NCI-H146 (cell line): ENCODE measurements around the gene COL26A1.
"Not testable (repeated sequence)": the region's sequence is repeated elsewhere in the genome, so short reads cannot be mapped to it uniquely, and the experiment has no call there.

Source experiments
- DNase-seq: peaks from one replicate; lab custom pipeline; 2025; lab: John Stamatoyannopoulos, UW

Gene COL26A1

DNA sequence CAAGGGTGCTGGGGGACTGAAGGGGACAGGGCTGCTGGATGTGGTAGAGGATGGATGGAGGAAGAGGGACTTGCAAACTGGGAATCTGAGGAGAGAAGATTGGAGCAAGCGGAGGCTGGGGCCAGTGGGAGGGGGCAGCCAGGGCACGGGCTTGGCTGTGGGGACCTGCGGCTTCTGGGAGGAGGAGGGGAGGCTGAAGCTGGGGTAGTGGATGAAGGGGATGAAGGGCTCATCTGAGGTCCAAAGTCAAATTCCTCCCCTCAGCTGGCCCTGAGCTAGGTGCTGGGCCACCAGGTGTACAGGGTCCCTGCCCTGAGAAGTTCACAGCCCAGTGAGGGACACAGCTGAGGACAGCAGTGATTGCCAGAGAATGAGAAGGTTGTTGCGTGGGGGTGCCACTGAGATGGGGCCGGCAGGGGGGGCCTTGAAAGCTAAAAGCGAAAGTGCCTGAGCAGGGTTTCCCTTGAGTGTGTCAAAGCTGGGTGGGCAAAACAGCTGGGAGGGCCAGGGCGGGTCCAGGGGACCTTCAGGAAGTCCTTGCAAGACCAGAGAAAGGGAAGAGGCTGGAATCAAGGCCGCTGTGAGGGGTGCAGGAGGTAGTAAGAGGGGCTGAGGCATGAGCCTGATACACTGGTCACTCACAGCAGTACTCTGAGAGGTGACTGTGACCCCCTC lies 191.2 kb downstream of the COL26A1 start:
- DNase-seq = no peak

DNA sequence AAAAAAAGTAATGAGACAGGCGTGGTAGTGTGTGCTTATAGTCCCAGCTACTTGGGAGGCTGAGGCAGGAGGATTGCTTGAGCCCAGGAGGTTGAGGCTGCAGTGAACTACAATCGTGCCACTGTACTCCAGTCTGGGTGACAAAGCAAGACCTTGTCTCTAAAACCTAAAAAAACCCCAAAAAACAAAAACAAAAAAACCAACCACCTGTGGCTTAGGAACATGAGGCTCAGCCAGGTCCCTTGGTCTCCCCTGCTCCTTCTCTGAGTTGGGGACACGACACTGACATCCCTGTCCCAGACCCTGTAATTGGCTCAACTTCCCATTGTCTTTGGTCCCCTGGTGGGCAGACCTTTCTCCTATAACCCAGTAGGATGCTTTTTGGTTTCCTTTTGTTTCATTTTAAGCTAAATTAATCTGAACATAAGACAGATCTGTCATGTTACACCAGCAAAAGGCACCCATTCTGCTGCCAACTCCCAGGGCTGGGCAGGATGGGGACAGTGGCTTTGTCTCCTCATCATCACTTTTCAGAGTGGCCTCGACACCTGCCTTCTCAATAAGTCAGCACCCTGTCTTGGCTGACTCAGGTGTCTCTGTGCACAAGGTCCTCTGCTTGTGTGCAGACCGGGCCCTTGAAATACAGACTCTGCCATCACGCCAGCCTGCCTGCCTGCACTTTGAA lies 192.1 kb downstream of the COL26A1 start:
- no peak for DNase-seq

DNA sequence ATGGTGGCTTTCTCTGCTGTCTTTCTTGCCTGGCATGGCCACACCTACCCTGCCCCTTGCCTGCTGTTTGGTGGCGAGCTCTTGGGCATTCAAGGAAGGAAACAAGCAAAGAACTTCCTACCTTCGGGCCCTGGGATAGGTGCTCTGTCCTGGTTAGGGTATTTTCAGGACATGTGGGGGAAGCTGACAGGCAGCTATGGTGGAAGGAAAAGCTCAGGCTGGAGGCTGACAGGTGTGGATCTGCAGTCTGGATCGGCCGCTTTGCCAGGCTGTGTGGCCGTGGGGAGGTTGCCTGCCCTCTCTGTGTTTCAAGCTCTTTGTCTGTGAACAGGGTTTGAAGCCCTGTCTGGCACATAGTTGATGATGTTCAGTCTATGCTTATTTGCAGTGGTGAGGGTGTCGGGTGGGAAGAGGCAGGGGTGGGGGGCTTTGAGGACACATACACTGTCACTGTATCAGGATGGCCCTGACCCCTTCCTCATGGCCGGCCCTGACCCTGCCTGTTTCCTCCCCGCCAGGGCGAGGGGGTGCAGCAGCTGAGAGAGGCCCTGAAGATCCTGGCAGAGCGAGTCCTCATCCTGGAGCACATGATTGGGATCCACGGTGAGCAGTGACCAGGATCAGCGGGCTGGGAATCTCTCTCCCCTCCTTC lies 192.7 kb downstream of the COL26A1 start:
- no peak for DNase-seq

DNA sequence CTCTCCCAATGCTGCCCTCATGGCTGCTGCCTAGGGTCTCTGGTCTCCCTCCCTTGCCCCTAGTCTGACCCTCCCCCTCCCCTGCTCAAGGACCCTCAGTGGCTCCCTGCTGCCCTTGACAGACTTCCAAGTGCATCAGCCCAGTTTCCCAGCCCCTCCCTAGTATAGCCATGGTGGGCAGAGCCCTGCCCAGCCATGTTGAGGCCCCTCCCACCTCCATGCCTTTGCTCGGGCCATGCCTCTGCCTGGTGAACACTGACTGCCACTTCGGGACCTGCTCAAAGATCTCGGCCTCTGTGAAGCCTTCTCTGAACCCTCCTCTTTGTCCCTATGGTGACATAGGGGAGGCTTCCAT lies 193.2 kb downstream of the COL26A1 start:
- DNase-seq = no peak

DNA sequence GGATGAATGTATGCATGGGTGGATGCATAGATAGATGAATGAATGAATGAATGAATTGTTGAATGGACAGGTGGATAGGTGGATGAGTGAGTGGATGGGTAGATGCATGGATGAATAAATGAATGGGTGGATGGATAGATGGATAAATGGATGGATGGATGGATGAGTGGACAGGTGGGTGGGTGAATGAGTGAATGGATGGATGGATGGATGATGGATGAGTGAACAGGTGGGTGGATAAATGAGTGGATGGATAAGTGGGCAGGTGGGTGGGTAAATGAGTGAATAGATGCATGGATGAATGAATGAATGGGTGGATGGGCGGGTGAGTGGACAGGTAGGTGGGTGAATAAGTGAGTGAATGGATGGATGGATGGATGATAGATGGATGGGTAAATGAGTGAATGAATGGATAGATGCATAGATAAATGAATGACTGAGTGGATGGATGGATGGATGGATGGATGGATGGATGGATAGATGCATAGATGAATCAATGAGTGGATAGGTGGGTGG lies 193.8 kb downstream of the COL26A1 start:
- no peak for DNase-seq

DNA sequence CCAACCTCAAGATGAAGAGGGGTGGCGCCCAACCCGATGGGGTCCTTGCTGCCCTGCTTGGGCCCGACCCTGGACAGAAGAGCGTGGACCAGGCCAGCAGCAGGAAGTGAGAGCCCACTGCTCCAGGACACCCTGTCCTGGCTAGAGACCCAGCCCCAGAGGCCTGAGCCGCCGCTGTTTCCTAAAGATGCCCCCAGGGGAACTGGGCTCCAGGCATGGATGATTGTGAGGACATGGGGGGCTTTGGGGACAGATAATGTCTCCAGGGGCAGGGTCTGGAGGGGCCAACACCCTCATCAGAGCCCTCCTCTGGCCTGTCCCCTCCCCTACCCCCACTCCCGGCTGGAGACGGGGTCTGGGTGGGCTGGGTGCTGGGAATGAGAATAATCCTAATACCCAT lies 194.7 kb downstream of the COL26A1 start:
- no peak for DNase-seq

DNA sequence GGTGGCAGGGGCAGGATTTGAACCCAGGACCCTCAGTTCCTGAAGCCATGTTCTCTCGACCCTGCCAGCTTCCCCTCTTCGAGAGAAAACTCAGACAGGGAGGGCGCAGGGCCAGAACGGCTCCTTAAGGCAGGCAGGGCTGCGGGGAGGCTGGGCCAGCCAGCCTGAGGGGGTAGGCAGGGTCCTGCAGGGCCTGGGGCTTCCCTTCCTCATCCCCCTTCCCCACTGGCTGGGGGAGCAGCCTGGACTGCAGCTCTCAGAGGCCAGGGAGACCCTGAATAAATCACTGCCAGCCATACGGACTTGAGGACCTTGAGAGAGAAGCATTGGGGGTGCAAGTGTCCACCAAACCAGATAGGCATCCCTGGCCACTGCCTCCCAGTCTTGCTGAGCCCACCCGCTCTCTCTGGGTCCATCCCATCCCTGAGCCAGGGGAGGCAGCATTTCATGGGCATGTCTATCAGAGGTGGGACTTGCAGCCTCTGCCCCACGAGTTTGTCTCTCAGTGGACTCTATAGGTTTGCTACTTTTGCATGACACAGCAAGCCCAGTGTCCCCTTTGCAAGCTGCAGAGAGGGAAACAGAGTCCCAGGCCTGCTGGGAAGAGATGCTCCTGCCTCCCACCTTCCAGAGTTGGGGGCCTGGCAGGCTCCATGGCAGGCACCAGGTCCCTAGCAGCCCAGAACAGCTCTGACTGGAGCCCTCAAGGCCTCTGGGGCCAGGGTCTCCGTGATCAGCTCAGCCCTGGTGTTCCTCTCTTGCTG lies 195.5 kb downstream of the COL26A1 start:
- no peak for DNase-seq

DNA sequence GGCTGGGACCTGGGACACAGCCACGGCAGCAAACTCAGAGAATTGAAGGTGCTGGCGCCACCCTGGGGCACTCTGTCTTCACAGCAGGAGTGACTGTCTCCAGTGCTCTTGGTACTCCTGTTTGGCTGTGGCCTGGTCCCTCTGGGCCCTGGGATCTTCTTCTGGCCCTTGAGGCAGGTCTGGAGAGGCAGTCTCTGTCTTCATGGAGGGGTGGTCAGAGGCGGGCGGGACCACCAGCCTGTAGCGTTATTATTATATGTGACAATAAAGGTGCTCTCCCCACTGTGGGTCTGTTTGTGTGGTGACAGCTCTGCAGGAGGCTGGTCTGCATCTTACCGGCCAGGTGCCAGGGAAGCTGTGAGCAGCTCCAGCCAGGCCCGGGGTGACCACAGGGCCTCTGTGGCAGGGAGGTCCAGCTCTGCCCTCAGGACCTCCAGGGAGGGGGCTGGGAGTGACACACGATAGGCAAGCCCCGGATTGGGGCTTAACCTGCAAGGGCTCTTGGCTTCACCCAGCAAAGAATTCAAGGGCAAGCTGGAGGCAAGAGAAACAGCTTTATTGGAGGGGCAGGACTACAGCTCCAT lies 196.2 kb downstream of the COL26A1 start:
- no peak for DNase-seq

DNA sequence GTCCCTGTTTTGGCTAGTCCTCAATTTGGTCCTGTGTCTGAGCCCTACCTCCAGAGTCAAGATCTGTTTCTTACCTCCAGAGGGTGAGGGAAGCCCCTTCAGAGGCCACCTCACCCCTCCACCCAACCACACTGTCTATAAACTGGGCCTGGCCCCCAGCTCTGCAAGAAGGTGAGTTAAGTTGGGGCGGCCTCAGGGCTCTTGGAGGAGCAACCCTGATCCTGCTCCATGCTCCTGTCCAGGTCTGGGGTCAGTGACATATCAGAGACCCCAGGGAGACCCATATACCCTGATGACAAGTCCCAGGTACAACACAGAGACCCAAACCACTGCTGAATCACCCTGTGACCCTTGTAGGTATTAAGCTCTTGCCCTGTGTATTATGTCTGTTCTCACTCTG lies 196.9 kb downstream of the COL26A1 start:
- no peak for DNase-seq

DNA sequence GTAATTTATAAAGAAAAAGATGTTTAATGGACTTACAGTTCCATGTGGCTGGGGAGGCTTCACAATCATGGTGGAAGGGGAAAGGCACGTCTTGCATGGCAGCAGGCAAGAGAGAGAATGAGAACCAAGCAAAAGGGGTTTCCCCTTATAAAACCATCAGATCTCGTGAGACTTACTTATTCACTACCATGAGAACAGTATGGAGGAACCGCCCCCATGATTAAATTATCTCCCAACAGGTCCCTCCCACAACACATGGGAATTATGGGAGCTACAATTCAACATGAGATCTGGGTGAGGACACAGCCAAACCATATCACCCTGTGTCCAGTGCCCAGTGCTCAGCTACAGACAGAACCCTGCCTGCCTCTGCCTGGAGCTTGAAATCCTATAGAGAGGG lies 197.3 kb downstream of the COL26A1 start:
- DNase-seq = not testable (repeated sequence)

DNA sequence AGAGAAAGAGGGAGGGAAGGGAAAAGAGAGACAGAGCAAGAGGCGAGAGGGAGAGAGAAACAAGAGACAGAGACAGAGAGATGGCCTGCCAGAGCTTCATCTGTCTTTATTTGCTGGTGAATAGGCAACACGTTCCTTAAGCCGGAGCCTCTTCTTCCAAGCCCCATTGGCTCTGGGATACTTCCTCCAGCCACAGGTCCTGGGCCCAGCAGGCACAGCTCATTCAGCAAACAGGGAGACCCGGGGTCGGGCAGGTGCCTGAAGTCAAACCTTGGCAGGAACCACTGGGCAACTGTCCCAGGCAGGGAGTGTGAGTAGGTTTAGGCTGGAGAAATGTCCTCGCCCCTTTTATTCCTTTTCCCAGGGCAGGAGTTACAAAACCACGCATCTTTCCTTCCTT lies 198.2 kb downstream of the COL26A1 start:
- no peak for DNase-seq

DNA sequence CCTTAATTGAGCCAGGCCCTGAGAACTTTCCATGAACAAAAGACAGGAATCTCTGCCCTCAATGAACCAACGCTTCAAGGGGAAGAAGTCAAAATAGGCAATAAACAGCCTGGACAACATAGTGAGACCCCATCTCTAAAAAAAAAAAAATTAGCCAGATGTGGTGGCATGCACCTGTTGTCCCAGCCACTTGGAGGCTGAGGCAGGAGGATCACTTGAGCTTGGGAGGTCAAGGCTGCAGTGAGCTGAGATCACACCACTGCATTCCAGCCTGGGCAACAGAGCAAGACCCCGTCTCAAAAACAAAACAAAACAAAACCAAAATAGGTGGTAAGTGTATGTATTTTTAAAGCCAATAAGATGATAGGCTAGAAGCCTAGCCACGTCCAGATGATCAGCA lies 198.6 kb downstream of the COL26A1 start:
- not testable (repeated sequence) for DNase-seq

DNA sequence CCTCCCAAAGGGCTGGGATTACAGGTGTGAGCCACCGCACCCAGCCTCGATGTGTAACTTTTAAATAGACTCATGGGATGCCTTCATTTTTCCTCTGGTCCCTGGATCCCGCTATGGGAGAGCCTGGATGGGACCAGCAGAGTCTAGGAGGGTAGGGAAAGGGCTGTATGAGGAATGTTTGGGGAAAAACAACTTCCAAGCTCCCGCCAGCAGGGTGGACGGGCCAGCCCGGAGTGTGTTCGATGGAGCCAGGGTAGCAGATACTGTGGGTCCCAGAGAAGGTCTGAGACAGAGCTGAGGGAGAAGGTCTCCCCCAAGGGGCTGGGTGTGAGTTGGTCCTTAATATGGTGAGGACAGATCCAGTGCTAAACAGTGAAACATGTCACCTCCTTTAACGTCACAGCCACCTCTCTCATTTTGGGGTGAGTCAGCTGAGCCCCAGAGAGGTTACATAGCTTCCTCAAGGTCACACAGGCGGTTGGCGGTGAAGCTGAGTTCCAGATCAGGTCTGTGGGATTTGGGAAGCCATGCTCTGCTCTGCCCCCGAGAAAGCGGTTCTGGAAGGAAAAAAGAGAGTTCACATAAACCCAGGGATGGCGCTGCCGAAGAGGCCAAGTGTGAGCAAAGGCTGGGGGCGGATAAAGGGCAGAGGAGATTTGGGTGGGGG lies 200.0 kb downstream of the COL26A1 start:
- no peak for DNase-seq

DNA sequence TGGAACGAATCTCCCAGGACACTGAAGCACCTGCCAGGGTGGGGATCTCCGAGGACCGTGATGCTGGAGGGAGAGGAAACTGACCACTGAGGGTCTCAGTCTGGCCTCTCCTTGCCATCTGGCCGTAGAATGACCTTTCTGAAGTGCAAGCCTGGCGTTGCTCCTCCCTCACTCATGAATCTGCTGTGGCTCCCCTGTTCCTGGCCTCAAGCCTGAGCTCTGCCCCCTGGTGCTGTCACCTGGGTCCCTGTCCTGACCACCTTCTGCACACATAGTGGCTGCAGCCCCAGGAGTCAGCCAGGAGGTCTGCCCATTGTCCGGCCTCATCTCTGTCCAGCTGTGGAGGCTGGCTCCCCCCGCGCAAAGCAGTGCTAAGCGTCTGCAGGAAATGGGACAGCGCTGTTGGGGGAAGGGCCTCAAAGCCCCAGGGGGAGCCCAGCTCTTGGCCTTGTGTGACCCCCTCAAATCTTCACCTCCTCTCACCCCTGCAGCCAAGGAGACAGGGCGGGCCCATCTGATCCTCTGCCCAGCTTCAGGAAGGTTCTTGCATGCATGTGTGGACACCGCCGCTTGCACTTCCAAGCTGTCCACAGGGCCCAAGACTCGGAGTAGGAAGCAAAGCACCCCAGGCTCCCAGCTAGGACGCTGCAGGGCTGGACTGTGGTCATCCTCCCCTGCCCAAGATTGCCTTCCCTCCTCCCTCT lies 200.7 kb downstream of the COL26A1 start:
- DNase-seq = no peak

DNA sequence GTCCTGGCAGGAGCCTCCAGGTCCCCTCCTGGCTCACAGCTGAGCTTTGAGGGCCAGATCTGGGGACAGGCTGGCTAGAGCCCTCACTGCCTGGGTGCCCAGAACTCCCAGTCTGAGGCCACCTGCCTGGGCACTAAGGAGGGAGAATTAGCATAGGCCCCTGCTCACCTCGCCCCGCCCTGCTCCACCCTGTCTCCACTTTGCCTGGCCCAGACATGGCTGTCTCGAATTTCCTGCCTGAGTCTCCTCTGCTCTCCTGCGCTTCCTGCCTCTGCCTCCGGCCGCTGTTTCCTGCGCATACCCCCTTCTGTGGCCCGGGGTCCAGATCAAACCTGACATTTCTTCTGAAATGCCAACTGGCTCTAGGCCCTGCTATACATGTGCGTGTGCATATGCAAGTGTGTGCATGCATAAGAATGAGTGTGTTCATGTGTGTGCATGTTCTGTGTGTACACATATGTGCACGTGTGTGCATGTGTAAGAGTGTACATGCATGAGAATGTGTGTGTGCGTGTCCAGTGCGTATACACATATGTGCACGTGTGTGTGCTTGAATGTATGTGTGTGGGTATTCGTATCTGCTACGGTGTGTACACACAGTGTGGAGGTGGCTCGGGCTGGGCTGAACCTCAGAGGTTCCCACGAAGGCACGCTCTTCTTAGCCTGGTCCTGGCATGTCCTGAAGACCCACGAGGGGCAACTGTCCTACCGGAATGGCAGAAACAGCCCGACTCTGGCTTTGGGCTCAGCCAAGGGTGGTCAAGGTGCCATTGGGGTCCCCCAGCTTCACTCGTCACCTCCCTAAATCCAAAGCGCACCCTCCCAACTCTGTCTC lies 201.5 kb downstream of the COL26A1 start:
- DNase-seq = no peak

DNA sequence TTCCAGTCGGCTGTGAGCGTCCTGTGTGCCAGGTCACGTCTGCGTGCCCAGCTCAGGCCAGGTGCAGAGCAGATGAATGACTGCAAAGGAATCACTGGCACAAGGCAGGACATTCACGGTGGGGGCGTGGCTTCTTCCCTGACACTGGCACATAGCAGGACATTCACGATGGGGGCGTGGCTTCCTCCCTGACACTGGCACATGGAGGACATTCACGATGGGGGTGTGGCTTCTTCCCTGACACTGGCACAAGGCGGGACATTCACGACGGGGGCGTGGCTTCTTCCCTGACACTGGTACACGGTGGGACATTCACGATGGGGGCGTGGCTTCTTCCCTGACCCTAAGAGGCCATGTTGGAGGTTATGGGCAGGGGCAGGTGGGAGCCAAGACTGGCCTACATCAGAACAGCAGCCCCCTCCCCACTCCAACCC lies 202.1 kb downstream of the COL26A1 start:
- no peak for DNase-seq

DNA sequence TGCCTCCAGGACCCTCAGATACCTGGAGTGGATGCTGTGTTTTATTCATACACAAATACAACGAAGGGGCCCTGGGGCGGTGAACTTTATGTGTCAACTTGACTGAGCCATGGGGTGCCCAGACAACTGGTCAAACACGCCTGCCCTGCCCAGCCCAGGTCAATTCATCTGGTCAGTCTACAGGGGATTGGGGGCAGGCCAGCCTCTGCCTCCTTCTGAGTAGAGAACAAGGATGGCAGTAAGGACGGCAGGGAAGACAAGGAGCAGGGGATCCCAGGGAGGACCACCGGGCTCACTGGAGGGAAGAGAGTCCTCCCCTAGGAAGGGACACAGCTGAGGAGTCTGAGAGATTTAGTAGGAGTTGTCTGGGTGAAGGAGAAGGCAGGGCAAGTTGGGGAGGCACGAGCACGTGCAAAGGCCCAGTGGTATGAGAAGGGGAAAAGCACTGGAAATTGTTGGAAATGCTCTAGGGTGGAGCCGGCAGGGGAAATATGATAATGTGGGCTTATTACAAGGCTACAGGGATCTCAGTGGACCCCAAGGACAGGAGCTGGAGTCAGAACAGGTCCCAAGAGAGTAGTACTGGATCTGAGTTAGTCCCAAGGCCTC lies 203.0 kb downstream of the COL26A1 start:
- no peak for DNase-seq

DNA sequence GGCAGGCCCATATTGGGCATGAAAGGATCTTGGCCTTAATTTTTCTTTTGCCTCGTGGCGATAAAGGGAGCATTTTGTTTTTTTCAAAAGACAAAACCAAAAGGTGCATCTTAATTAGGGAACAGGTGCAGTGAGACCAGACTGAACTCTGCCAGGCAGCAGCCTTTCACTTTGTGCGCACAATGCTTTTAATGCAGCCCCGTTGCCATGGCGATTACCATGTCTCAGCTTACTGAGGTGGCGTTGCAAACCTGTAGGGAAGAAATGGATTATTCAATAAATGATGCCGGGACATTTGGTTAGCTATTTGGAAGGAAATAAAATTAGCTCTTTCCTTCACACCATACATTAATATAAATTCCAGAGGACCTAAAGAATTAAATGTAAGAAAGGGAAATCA lies 204.6 kb downstream of the COL26A1 start:
- peak; percentile 65 for DNase-seq

DNA sequence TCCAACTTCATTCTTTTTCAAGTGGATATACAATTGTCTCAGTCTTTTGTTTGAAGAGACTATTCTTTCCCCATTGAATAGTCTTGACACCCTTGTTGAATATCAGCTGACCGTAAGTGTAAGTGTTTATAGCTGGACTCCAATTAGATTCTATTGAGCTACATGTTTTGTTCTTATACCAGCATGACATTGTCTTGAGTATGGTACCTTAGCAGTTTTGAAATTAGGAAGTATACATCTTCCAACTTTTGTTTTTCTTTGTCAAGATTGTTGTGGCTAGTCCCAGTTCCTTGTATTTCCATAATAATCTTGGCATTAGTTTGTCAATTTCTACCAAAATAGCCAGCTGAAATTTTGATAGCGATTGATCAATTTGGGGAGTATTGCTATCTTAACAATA lies 209.5 kb downstream of the COL26A1 start:
- DNase-seq = no peak

DNA sequence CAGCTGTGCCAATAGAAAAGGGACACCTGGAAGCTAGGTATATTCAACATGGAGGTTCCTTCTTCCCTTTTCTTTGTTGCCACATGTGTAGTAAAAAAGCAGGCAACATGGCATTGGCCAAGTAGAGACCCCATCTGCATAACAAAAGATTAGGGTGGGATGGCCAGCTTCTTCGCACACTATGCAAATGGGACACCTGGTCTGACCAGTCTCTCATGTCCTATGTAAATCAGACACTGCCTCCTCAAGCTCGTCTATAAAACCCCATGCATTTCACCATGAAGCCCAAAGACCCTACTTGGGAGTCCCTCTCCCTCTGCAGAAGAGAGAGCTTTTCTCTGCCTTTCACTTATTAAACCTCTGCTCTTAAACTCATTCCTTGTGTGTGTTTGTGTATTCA lies 212.5 kb downstream of the COL26A1 start:
- peak; percentile 69 for DNase-seq
